Body of pancreas (tissue), 4 donors: ENCODE data around the gene RAB11A. TPM values are rescaled to one million over a fixed set of nuclear protein-coding genes. Genes with fewer than 3 reads are reported as not detected.
A peak's percentile ranks its signal among the peaks of the same experiment; 100 is the strongest.

ENCODE experiments used
- ATAC-seq: fragments of 150-250 bp; one replicate; pipeline ENCODE4 v1.9.1; 2016
- DNase-seq, 4 donors: peaks; one replicate each; pipeline ENCODE4 v3.0.0-alpha.2; 2019
- H3K27ac ChIP-seq, 4 donors: fragments of 200-600 bp; sonication (generic); 1 replicate in 3 of 4; 2 replicates in 1 of 4; pipeline versions ENCODE4 v1.5.1 to v1.6.1; 2016 to 2019; ENCODE audit warnings: mild to moderate bottlenecking in 1 of 4, mixed read lengths in 1 of 4, moderate library complexity in 1 of 4
- H3K27me3 ChIP-seq, 2 donors: fragments of 200-600 bp; sonication (generic); one replicate each; pipeline ENCODE4 v1.6.0; 2016; ENCODE audit warnings: mild to moderate bottlenecking in 1 of 2
- H3K36me3 ChIP-seq, 2 donors: fragments of 200-600 bp; sonication (generic); replicated peaks in 1 of 2; 2 replicates each; pipeline ENCODE4 v1.5.1; 2016; ENCODE audit warnings: low read depth in 2 of 2; ENCODE audit not compliant: insufficient read depth in 1 of 2
- H3K4me1 ChIP-seq: fragments of 200-600 bp; sonication (generic); one replicate; pipeline ENCODE4 v1.6.0; 2016
- H3K4me3 ChIP-seq, 2 donors: fragments of 200-600 bp; sonication (generic); 1 replicate in 1 of 2; 2 replicates in 1 of 2; pipeline ENCODE4 v1.5.1; 2016 to 2019
- H3K9me3 ChIP-seq, 3 donors: fragments of 200-600 bp; sonication (generic); 1 replicate in 2 of 3; 2 replicates in 1 of 3; pipeline ENCODE4 v1.5.1; 2016
- CTCF ChIP-seq, 7 experiments: fragments of 450-650 bp in 4 of 7; fragments of 200-600 bp in 3 of 7; sonication (generic) in 3 of 7; IDR thresholded peaks; one replicate each; pipeline ENCODE4 v1.5.1; 2016 to 2019; ENCODE audit warnings: antibody characterized with exemption in 7 of 7
- POLR2A ChIP-seq, 3 donors: fragments of 450-650 bp; IDR thresholded peaks; one replicate each; pipeline ENCODE4 v1.6.1; 2016; ENCODE audit warnings: antibody characterized with exemption in 3 of 3, mild to moderate bottlenecking in 2 of 3
- WGBS, 2 donors: methylation state at CpG; one replicate each; pipeline ENCODE4 v1.1.5; 2017; 5-methylcytosine and 5-hydroxymethylcytosine counted together
- intact Hi-C: fragments of 100-400 bp; cut with DNase I; formaldehyde crosslinking; loops from one replicate; pipeline ENCODE4 v1.15.1; 2023
- total RNA-seq, 2 donors: library from RNA; depleted of rRNA; stranded (reverse); fragments of >200 nt; gene quantifications; one replicate each; pipeline ENCODE4 v1.1.0, GENCODE V29; 2016

Gene RAB11A
- total RNA-seq, 2 donors from 2014 or later: 35.3 to 39.4 TPM

- no peak overlapping the region for H3K27ac ChIP-seq
- intact Hi-C loops: no loop called here
- H3K27me3 ChIP-seq: no peaks in the 10 kb centered on the region
- DNase-seq (no peak), ATAC-seq (no peak)
- no peak overlapping the region for H3K4me3 ChIP-seq
- WGBS, 2 donors: 72 to 87% methylated on average over 4 of the region's 4 CpGs
- no peaks in the 10 kb centered on the region for H3K36me3 ChIP-seq
- no peak for TF ChIP-seq POLR2A (IDR thresholded peaks at IDR 0.05)
- TF ChIP-seq CTCF (IDR thresholded peaks at IDR 0.05): no peak
- no peaks in the 10 kb centered on the region for H3K9me3 ChIP-seq
- H3K4me1 ChIP-seq: peaks cover 34% of the 10 kb centered on the region
These were observed 33.8 kb upstream of the RAB11A start for GRCh38 chr15:65835447-65835846.

- TF ChIP-seq POLR2A (IDR thresholded peaks at IDR 0.05) (no peak), CTCF (IDR thresholded peaks at IDR 0.05) (peak in 1 of 7 experiments; percentile 15)
- Histone ChIP-seq H3K4me1 (peaks cover 30% of the 10 kb centered on the region), H3K9me3 (no peaks in the 10 kb centered on the region), H3K36me3 (no peaks in the 10 kb centered on the region), H3K27ac (no peak overlapping the region), H3K4me3 (no peak overlapping the region), H3K27me3 (no peaks in the 10 kb centered on the region)
- intact Hi-C loops: no loop called here
- DNase-seq (no peak), ATAC-seq (no peak)
- WGBS, 2 donors: 88 to 91% methylated on average over 4 of the region's 4 CpGs
These were observed 32.6 kb upstream of the RAB11A start for GRCh38 chr15:65836665-65837064.

- H3K4me1 ChIP-seq: peaks cover 22% of the 10 kb centered on the region
These were observed 31.7 kb upstream of the RAB11A start for GRCh38 chr15:65837301-65838294.

GRCh38 chr15:65839354-65839901 lies 29.9 kb upstream of the RAB11A start:
- WGBS, 2 donors: 82 to 83% methylated on average over 5 of the region's 5 CpGs
- Histone ChIP-seq H3K4me1 (peaks cover 5% of the 10 kb centered on the region), H3K27me3 (no peaks in the 10 kb centered on the region), H3K9me3 (no peaks in the 10 kb centered on the region), H3K27ac (no peak overlapping the region), H3K36me3 (no peaks in the 10 kb centered on the region), H3K4me3 (no peak overlapping the region)
- TF ChIP-seq POLR2A (IDR thresholded peaks at IDR 0.05) (no peak), CTCF (IDR thresholded peaks at IDR 0.05) (no peak)
- intact Hi-C loops: no loop called here
- DNase-seq (no peak), ATAC-seq (no peak)

More at GRCh38 chr15:65837301-65838294, 31.7 kb upstream of the RAB11A start:
- no peaks in the 10 kb centered on the region for H3K9me3 ChIP-seq
- intact Hi-C loops: no loop called here
- peak overlapping the region in 1 of 4 donors; percentile 19 for H3K27ac ChIP-seq
- DNase-seq (no peak), ATAC-seq (no peak)
- H3K4me3 ChIP-seq: no peak overlapping the region
- WGBS, 2 donors: 72 to 81% methylated on average over 5 to 6 of the region's 6 CpGs
- no peak for TF ChIP-seq CTCF (IDR thresholded peaks at IDR 0.05)
- TF ChIP-seq POLR2A (IDR thresholded peaks at IDR 0.05): no peak
- no peaks in the 10 kb centered on the region for H3K36me3 ChIP-seq
- no peaks in the 10 kb centered on the region for H3K27me3 ChIP-seq
